DOHH2 (cell line): Measurements from ENCODE around the gene SURF1.

Experiments
- H3F3A ChIP-seq: fragments of 200-600 bp; sonication (generic), shearing (Covaris generic); 2 replicates; pipeline ENCODE4 v1.6.0; 2016; ENCODE audit warnings: antibody characterized with exemption, mild to moderate bottlenecking; ENCODE audit not compliant: control insufficient read depth, insufficient read depth
- H3K27ac ChIP-seq: fragments of 200-600 bp; sonication (generic); 2 replicates; pipeline ENCODE4 v1.5.1; 2014; ENCODE audit warnings: low read depth, mild to moderate bottlenecking, low read length, moderate library complexity
- H3K27me3 ChIP-seq: fragments of 200-600 bp; sonication (generic); 2 replicates; pipeline ENCODE4 v1.6.1; 2014; ENCODE audit warnings: mild to moderate bottlenecking, low read length, mixed read lengths; ENCODE audit not compliant: control insufficient read depth
- H3K36me3 ChIP-seq: fragments of 200-600 bp; sonication (generic); 2 replicates; pipeline ENCODE4 v1.6.1; 2014; ENCODE audit warnings: mild to moderate bottlenecking, low read length, moderate library complexity, mixed read lengths; ENCODE audit not compliant: control insufficient read depth
- H3K4me1 ChIP-seq: fragments of 200-600 bp; sonication (generic); 2 replicates; pipeline ENCODE4 v1.6.1; 2014; ENCODE audit warnings: mild to moderate bottlenecking, low read length, mixed read lengths; ENCODE audit not compliant: control insufficient read depth
- H3K4me2 ChIP-seq: fragments of 200-600 bp; sonication (generic); 2 replicates; pipeline ENCODE4 v1.6.0; 2014; ENCODE audit warnings: mild to moderate bottlenecking, low read length, moderate library complexity
- H3K4me3 ChIP-seq: fragments of 200-600 bp; sonication (generic); 2 replicates; pipeline ENCODE4 v1.5.1; 2014; ENCODE audit warnings: mild to moderate bottlenecking, low read length, mixed read lengths
- H3K79me2 ChIP-seq: fragments of 200-600 bp; sonication (generic); 2 replicates; pipeline ENCODE4 v1.6.1; 2014; ENCODE audit warnings: mild to moderate bottlenecking, low read length, mixed read lengths; ENCODE audit not compliant: control insufficient read depth
- H3K9me2 ChIP-seq: fragments of 200-600 bp; sonication (generic); replicated peaks from 2 replicates; pipeline ENCODE4 v1.6.1; 2014; ENCODE audit warnings: mild to moderate bottlenecking, low read length, mixed read lengths; ENCODE audit not compliant: control insufficient read depth
- H3K9me3 ChIP-seq: fragments of 200-600 bp; sonication (generic); 2 replicates; pipeline ENCODE4 v1.6.1; 2014; ENCODE audit warnings: antibody characterized with exemption, low read length, mixed read lengths; ENCODE audit not compliant: control insufficient read depth, insufficient read depth
- H4K20me1 ChIP-seq: fragments of 200-600 bp; sonication (generic); 2 replicates; pipeline ENCODE4 v1.6.0; 2014; ENCODE audit warnings: low read depth, mild to moderate bottlenecking, antibody characterized with exemption, low read length, moderate library complexity; ENCODE audit not compliant: control insufficient read depth, insufficient read depth
- CTCF ChIP-seq: fragments of 200-600 bp; sonication (generic); IDR thresholded peaks from one replicate; pipeline ENCODE4 v1.5.1; 2014; ENCODE audit warnings: antibody characterized with exemption, mild to moderate bottlenecking, low read depth, low read length; ENCODE audit not compliant: poor library complexity, severe bottlenecking
- EZH2phosphoT487 ChIP-seq: fragments of 200-600 bp; sonication (generic); IDR thresholded peaks from 2 replicates; pipeline ENCODE4 v1.6.1; 2017; ENCODE audit warnings: borderline replicate concordance, mild to moderate bottlenecking, antibody characterized with exemption, low read length, moderate library complexity, mixed read lengths

Gene SURF1

GRCh38 chr9:133315997-133316396, 40.3 kb downstream of the SURF1 start:
- Histone ChIP-seq H3K36me3 (no peaks in the 10 kb centered on the region), H3K4me1 (no peaks in the 10 kb centered on the region), H4K20me1 (no peaks in the 10 kb centered on the region), H3K27me3 (no peaks in the 10 kb centered on the region), H3K79me2 (no peaks in the 10 kb centered on the region), H3K4me3 (no peak overlapping the region), H3K4me2 (no peak overlapping the region), H3K9me3 (no peaks in the 10 kb centered on the region), H3F3A (no peaks in the 10 kb centered on the region), H3K9me2 (no peaks in the 10 kb centered on the region), H3K27ac (no peak overlapping the region)
- TF ChIP-seq EZH2phosphoT487 (no peak), CTCF (no peak)

GRCh38 chr9:133309608-133310007, 46.7 kb downstream of the SURF1 start:
- Histone ChIP-seq H3F3A (no peaks in the 10 kb centered on the region), H3K4me1 (no peaks in the 10 kb centered on the region), H3K9me3 (no peaks in the 10 kb centered on the region), H3K4me2 (no peak overlapping the region), H3K4me3 (no peak overlapping the region), H3K79me2 (no peaks in the 10 kb centered on the region), H3K27ac (no peak overlapping the region), H3K36me3 (no peaks in the 10 kb centered on the region), H3K27me3 (no peaks in the 10 kb centered on the region), H4K20me1 (no peaks in the 10 kb centered on the region), H3K9me2 (no peaks in the 10 kb centered on the region)
- no peak for TF ChIP-seq EZH2phosphoT487
- no peak for TF ChIP-seq CTCF

- TF ChIP-seq CTCF, result no peak
- H3K27me3 ChIP-seq, result no peaks in the 10 kb centered on the region
- no peaks in the 10 kb centered on the region for H3K4me1 ChIP-seq
- H4K20me1 ChIP-seq, result no peaks in the 10 kb centered on the region
- no peaks in the 10 kb centered on the region for H3K79me2 ChIP-seq
- H3K36me3 ChIP-seq, result no peaks in the 10 kb centered on the region
- H3K4me2 ChIP-seq, result no peak overlapping the region
- H3F3A ChIP-seq, result no peaks in the 10 kb centered on the region
- H3K9me3 ChIP-seq, result no peaks in the 10 kb centered on the region
- H3K9me2 ChIP-seq, result no peaks in the 10 kb centered on the region
- H3K4me3 ChIP-seq, result no peak overlapping the region
- no peak overlapping the region for H3K27ac ChIP-seq
These were observed 49.0 kb downstream of the SURF1 start for GRCh38 chr9:133307301-133307700.
